Activated naive CD8-positive, alpha-beta T cell (primary cell): ENCODE measurements around the gene PARVG.

ENCODE experiments used
- H3K27ac Mint-ChIP-seq: one replicate; pipeline ENCODE4 v1.8.0; 2021; ENCODE audit warnings: mixed read lengths
- H3K27me3 Mint-ChIP-seq: one replicate; pipeline ENCODE4 v1.8.0; 2021; ENCODE audit warnings: mixed read lengths
- H3K36me3 Mint-ChIP-seq: one replicate; pipeline ENCODE4 v1.8.0; 2021; ENCODE audit warnings: mixed read lengths
- H3K4me1 Mint-ChIP-seq: one replicate; pipeline ENCODE4 v1.8.0; 2021; ENCODE audit warnings: low read depth, mixed read lengths
- H3K4me3 Mint-ChIP-seq: one replicate; pipeline ENCODE4 v1.8.0; 2021; ENCODE audit warnings: mild to moderate bottlenecking, mixed read lengths
- H3K9me3 Mint-ChIP-seq: one replicate; pipeline ENCODE4 v1.8.0; 2021; ENCODE audit warnings: low read depth, mixed read lengths

The PARVG gene

DNA sequence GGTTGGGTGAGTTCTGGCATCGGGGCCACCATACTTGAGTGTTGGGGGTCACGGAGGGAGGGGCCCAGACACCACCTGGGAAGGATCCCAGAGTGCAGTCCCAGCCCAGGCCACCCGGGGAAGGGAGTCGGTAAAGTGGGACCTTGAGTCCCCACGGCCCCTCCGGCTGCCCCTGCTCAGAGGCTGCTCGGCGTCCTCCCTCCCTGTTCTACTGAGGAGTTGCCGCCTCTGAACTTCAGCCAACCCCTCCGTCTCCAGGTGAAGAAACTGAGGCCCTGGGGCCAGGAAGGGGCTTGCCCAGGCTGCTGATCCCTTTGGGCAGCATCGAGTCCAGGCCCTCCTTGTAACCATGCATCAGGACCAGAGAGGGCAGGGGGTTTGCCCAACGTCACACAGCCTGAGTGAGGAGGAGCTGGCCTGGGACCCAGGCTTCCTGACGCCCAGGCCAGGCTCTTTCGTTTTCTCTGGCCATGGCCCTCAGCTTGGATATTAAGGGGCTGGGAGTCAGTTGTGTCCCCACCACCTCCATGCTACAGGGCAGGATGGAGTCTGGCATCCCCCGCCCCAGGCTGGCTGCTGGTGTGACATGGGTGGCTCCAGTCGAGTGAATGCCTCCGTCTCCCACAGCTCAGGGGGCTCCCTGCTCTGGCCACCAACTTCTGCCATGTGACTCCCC, 1.3 kb downstream of the PARVG start:
- no peaks in the 10 kb centered on the region for H3K9me3 Mint-ChIP-seq
- H3K4me1 Mint-ChIP-seq = peaks cover 29% of the 10 kb centered on the region
- H3K36me3 Mint-ChIP-seq = peaks cover 2% of the 10 kb centered on the region
- no peaks in the 10 kb centered on the region for H3K27me3 Mint-ChIP-seq
- H3K27ac Mint-ChIP-seq = peak overlapping the region; percentile 96
- H3K4me3 Mint-ChIP-seq = peak overlapping the region; percentile 90

GRCh38 chr22:44182588-44183286, 2.0 kb downstream of the PARVG start:
- H3K27ac Mint-ChIP-seq = peak overlapping the region; percentile 96
- H3K36me3 Mint-ChIP-seq = peaks cover 2% of the 10 kb centered on the region
- H3K27me3 Mint-ChIP-seq = no peaks in the 10 kb centered on the region
- H3K9me3 Mint-ChIP-seq = no peaks in the 10 kb centered on the region
- H3K4me1 Mint-ChIP-seq = peaks cover 29% of the 10 kb centered on the region
- peak overlapping the region; percentile 90 for H3K4me3 Mint-ChIP-seq

DNA sequence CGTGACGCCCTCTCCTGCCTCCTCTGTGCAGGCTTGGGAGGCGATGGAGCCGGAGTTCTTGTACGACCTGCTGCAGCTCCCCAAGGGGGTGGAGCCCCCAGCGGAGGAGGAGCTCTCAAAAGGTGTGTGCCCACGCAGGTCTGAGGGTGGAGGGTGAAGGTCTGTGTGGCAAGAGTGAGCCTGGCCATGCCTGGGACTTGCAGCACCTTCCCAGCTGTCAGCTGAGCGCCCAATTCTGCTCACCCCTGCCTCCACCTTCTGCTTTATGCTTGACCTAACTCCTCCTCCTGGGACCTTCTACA, 2.5 kb downstream of the PARVG start:
- Mint-ChIP-seq H3K4me3 (peak overlapping the region; percentile 90), H3K27ac (peak overlapping the region; percentile 70), H3K36me3 (peaks cover 2% of the 10 kb centered on the region), H3K9me3 (no peaks in the 10 kb centered on the region), H3K4me1 (peaks cover 29% of the 10 kb centered on the region), H3K27me3 (no peaks in the 10 kb centered on the region)

GRCh38 chr22:44184006-44184405, 3.3 kb downstream of the PARVG start:
- Mint-ChIP-seq H3K9me3 (no peaks in the 10 kb centered on the region), H3K4me3 (peak overlapping the region; percentile 90), H3K27ac (no peak overlapping the region), H3K36me3 (peaks cover 2% of the 10 kb centered on the region), H3K27me3 (no peaks in the 10 kb centered on the region), H3K4me1 (peaks cover 29% of the 10 kb centered on the region)

DNA sequence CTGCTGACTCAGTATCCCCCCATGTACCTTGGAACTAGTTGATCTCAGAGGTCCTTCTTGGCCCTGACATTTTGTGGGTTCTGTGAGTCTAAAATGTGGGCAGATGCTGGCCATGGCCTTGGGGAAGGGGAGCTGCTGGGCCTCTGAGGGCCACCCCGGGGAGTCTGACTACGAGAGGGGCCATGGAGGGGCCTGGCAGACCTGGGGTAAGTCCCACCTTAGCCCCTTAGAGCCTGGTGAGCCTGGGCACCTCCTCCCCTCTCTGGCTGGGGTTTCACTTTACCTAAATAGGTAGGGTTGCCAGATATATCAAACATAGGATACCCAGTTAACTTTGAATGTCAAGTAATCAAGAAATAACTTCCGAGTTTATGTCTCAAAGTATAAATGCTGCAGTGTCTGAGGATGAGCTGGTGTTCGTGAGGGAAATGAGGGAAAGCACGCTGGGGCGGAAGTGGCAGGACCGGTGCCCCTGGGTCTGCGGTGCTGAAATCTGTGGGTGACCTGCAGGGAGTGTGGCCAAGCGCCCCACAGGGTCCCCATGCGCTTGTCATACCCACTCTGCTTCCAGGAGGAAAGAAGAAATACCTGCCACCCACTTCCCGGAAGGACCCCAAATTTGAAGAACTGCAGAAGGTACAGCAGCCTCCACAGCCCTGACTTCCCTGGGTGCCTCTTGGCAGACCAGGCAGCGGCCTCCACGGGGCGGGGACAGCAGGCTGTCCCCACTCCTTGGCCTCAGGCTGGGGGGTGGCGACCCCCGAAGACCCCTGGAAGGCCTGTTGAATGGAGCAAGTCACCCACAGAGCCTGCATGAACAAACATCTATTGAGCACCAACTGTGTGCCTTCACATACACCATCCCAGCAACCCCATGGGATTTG, 4.8 kb downstream of the PARVG start:
- H3K27me3 Mint-ChIP-seq = no peaks in the 10 kb centered on the region
- peak overlapping the region; percentile 83 for H3K27ac Mint-ChIP-seq
- no peaks in the 10 kb centered on the region for H3K9me3 Mint-ChIP-seq
- H3K4me1 Mint-ChIP-seq = peaks cover 25% of the 10 kb centered on the region
- no peak overlapping the region for H3K4me3 Mint-ChIP-seq
- peaks cover 2% of the 10 kb centered on the region for H3K36me3 Mint-ChIP-seq

- no peak overlapping the region for H3K4me3 Mint-ChIP-seq
Measured at GRCh38 chr22:44186121-44186510, 5.4 kb downstream of the PARVG start.

DNA sequence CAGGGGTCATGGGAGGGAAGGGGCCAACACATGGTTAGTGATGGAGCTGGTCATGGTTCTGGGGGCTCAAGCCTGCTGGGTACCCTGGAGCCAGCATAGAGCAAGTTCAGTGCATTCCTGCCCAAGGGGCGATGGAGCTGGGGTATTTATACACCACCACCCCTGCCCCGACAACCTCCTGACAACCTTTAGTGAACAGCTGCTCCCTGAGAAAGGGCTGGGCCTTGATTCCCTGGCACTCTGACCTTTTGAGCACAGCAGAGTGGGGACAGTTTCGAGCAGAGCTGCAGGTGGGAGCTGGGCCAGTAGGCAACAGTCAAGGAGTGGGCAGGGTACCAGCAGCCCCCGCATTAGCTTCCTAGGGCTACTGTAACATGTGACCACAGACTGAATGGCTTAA, 6.0 kb downstream of the PARVG start:
- Mint-ChIP-seq H3K36me3 (peaks cover 2% of the 10 kb centered on the region), H3K4me3 (no peak overlapping the region), H3K9me3 (no peaks in the 10 kb centered on the region), H3K27me3 (no peaks in the 10 kb centered on the region), H3K4me1 (peaks cover 21% of the 10 kb centered on the region), H3K27ac (no peak overlapping the region)

More at GRCh38 chr22:44186121-44186510, 5.4 kb downstream of the PARVG start:
- H3K27me3 Mint-ChIP-seq = no peaks in the 10 kb centered on the region
- H3K9me3 Mint-ChIP-seq = no peaks in the 10 kb centered on the region
- peaks cover 2% of the 10 kb centered on the region for H3K36me3 Mint-ChIP-seq
- H3K4me1 Mint-ChIP-seq = peaks cover 19% of the 10 kb centered on the region
- H3K27ac Mint-ChIP-seq = no peak overlapping the region

DNA sequence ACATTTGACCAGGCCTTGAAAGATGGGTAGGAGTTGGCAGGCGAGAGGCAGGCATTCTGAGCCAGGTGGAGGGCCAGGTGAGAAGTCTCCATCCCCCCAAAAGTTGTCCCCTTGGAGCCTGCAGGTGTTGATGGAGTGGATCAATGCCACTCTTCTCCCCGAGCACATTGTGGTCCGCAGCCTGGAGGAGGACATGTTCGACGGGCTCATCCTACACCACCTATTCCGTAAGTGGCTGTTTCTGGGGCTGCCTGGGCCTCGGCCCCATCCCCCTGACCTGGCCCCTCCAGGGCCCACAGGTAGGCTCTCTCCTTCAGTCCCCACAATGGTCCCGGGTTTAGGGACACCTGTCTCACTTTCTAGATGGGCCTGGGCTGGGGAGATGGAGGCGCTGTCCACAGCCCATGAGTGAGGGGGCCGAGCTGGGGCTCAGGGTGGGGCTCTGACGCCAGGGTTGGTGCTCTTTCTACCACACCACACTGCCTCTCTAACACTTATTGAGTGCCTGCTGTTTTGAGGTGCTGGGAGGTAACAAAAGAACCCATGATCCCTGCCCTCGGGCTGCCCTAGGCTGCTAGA, 7.0 kb downstream of the PARVG start:
- peaks cover 21% of the 10 kb centered on the region for H3K4me1 Mint-ChIP-seq
- H3K36me3 Mint-ChIP-seq = peaks cover 2% of the 10 kb centered on the region
- H3K27ac Mint-ChIP-seq = no peak overlapping the region

GRCh38 chr22:44188316-44188715, 7.6 kb downstream of the PARVG start:
- Mint-ChIP-seq H3K27me3 (no peaks in the 10 kb centered on the region), H3K4me3 (no peak overlapping the region), H3K27ac (peak overlapping the region; percentile 72), H3K9me3 (no peaks in the 10 kb centered on the region), H3K36me3 (peaks cover 2% of the 10 kb centered on the region), H3K4me1 (peaks cover 22% of the 10 kb centered on the region)

More for the DNA sequence above, 7.0 kb downstream of the PARVG start:
- no peak overlapping the region for H3K4me3 Mint-ChIP-seq
- no peaks in the 10 kb centered on the region for H3K27me3 Mint-ChIP-seq
- no peaks in the 10 kb centered on the region for H3K9me3 Mint-ChIP-seq

GRCh38 chr22:44188986-44189630, 8.4 kb downstream of the PARVG start:
- Mint-ChIP-seq H3K4me1 (peaks cover 23% of the 10 kb centered on the region), H3K9me3 (no peaks in the 10 kb centered on the region), H3K4me3 (no peak overlapping the region), H3K27ac (no peak overlapping the region), H3K27me3 (no peaks in the 10 kb centered on the region), H3K36me3 (peaks cover 3% of the 10 kb centered on the region)

- Mint-ChIP-seq H3K36me3 (peaks cover 11% of the 10 kb centered on the region), H3K4me1 (peaks cover 28% of the 10 kb centered on the region), H3K27ac (no peak overlapping the region), H3K9me3 (no peaks in the 10 kb centered on the region), H3K27me3 (no peaks in the 10 kb centered on the region), H3K4me3 (no peak overlapping the region)
Measured at GRCh38 chr22:44190381-44190976, 9.8 kb downstream of the PARVG start.

DNA sequence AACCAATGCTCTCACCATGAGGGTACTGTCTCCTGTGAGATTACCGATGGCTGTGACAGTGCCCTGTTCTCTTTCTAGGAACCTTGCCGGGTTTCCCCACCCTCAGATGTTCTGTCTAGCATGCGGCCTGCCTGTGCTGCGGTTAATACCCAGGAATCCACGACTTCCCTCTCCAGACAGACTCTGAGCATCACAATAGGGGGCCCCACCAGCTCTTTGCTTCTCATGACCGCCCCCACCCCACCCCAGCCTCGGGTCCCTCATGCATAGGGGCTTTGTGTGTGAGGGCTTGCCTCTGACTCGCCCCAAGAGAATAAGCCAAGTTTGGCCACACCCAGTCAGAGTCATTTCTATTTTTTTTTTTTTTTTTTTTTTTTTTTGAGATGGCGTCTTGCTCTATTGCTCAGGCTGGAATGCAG, 10.3 kb downstream of the PARVG start:
- H3K36me3 Mint-ChIP-seq = peaks cover 11% of the 10 kb centered on the region
- H3K4me3 Mint-ChIP-seq = no peak overlapping the region
- H3K27ac Mint-ChIP-seq = no peak overlapping the region
- H3K4me1 Mint-ChIP-seq = peaks cover 28% of the 10 kb centered on the region
- no peaks in the 10 kb centered on the region for H3K27me3 Mint-ChIP-seq
- no peaks in the 10 kb centered on the region for H3K9me3 Mint-ChIP-seq

DNA sequence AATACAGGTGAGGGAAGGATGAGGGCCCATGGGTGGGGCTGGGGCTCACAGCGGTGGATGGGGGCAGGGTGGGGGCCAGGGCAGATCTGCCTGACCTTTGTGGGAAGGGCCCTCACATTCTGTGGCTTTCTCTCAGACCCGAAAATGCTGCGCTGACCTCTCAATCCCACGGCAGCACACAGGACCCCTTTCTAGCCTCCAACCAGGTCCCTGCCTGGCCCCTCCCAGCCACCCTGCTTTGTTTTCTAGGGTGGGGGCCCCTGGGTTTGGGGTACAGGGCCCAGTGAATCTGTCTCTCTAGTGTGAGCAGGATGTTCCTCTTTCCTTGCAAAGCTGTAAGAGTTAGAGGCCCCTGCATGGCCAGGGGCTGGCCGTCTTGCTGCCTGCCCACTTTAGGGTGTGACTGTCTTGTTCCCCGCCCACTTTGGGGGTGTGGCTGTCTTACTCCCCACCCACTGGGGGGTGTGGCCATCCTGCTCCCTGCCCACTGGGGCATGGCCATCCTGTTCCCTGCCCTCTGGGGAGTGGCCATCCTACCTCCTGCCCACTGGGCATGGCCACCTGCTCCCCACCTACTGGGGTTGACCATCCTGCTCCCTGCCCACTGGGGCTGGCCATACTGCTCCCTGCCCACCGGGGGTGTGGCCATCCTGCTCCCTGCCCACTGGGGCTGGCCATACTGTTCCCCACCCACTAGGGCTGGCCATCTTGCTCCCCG, 11.5 kb downstream of the PARVG start:
- Mint-ChIP-seq H3K27ac (no peak overlapping the region), H3K4me1 (peaks cover 28% of the 10 kb centered on the region), H3K9me3 (no peaks in the 10 kb centered on the region), H3K27me3 (no peaks in the 10 kb centered on the region), H3K4me3 (no peak overlapping the region), H3K36me3 (peaks cover 11% of the 10 kb centered on the region)
